Pons (tissue), 1 donor: Measurements from ENCODE around the gene C5orf63.
"Not testable (repeated sequence)": the region's sequence is repeated elsewhere in the genome, so short reads cannot be mapped to it uniquely, and the experiment has no call there.

Experiments used
- DNase-seq: peaks from one replicate; pipeline ENCODE4 v3.0.0-alpha.2; 2016; ENCODE audit warnings: low spot score

Gene C5orf63

DNA sequence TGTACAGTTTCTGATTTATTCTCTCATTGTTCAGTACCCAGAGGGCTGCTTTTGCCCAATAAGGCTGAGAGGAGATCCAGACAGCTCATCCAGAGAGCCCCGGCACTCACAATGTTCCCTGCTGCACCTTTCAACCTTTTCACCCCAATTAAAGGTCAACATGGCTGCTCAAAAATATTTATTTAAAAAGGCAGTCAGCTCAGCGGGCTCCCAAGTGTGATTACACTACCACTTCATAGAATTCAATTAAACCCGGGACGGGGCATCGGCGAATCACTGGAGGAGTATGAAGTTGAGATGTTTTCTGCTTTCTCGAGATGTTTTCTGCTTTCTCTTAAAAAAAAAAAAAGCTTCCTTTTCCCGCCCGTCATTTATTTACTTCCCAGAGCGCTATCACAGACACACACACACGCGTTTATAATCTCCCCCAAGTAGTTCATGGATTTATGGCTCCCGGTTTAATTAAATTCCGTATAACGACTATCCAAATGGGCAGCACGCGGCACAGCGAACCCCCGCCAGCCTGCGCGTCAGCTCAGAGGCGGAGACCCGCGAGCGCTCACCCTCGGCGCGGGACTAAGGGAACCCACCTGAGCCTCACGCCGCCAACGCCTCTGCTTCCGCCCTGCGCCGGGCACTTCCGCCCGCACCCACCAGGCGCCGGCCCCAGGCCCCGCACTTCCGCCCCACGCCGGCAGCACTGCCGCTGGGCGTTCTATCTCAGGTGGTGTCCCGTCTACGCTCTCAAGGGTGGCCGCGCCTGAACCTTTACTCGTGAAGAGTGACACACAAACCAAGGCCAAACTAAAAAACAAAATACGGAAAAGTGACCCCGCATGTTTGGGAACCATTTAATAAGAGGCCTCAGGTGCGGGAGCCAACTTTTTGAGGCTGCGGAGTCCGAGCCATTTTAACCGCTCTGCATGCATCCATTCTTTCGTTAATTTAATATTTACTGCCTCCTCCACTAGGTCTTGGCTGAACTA lies at the start of gene C5orf63:
Gene C5orf63 (minus strand): TSS at position 642 of the 986 bp plus-strand sequence. CDS start 14,507 bp downstream, outside the sequence.
- DNase-seq = no peak

DNA sequence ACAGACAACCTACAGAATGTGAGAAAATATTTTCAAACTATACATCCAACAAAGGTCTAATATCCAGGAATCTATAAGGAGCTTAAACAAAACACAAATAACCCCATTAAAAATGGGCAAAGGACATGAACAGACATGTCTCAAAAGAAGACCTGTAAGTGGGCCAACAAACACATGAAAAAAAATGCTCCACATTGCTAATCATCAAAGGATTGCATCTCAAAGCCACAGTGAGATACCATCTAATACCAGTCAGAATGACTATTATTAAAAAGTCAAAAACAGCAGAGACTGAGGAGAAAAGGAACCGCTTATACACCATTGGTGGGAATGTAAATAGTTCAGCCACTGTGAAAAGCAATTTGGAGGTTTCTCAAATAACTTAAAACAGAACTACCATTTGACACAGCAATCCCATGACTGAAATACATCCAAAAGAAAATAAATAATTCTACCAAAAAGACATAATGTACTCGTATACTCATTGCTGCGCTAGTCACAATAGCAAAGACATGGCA lies 39.1 kb upstream of the C5orf63 start:
- no peak for DNase-seq

DNA sequence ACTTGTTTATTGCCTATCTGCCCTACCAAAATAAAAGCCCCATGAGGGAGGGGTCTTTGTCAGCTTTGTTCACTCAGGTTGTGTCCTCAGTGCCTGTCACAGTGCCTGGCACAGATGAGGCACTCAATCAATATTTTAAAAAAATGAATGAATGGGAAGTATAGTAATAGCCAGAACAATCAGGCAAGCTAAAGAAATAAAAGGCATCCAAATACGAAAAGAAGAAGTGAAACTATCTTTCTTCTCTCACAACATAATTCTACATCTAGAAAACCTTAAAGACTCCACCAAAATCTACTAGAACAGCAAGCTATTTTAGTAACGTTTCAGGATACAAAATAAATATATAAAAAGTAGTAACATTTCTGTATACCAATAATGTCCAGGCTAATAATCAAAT lies 37.8 kb upstream of the C5orf63 start:
- no peak for DNase-seq

DNA sequence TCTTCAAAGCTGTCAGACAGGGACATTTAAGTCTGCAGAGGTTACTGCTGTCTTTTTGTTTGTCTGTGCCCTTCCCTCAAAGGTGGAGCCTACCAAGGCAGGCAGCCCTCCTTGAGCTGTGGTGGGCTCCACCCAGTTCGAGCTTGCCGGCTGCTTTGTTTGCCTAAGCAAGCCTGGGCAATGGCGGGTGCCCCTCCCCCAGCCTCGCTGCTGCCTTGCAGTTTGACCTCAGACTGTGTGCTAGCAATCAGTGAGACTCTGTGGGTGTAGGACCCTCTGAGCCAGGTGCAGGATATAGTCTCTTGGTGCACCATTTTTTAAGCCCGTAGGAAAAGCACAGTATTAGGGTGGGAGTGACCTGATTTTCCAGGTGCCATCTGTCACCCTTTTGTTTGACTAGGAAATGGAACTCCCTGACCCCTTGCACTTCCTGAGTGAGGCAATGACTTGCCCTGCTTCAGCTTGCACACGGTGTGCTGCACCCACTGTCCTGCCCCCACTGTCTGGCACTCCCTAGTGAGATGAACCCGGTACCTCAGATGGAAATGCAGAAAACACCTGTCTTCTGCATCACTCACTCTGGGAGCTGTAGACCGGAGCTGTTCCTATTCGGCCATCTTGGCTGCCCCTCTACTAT lies 35.4 kb upstream of the C5orf63 start:
- DNase-seq = not testable (repeated sequence)

DNA sequence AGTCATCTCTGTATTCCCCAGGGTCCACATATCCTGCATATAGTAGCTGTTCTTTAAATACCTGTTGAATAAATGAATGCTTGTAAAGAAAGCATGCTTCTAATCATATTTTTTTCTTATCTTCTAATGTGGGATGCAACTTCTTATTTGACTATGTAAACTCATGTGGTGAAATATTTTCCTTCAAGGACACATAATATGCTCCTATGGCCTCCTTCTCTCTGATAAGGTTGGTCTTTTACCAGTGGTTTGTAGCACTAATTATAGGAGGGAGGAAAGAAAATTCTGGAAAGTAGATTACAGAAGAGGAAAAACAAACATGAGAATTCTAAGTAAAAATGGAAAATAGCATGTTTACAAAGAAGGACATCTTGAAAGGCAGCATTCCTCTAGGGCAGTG lies 28.6 kb upstream of the C5orf63 start:
- DNase-seq = no peak

DNA sequence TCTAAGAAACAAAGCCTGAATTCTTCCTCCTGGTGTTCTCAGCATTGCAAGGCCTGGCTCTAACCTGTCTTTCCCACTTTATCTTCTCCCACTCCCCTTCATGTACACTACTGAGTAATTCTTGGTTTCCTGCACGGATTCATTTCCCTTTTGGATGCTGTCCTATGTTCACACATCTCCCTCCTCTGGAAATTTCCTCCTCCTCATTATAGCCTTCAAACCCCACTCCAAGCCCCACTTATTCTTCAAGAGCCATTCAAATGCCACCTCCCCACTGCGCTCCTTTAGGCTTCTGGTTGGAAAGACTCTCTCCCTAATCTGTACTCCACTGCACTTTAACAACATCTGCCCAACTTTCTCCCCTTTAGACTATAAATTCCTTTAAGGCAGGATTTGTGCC lies 28.2 kb upstream of the C5orf63 start:
- DNase-seq = no peak

DNA sequence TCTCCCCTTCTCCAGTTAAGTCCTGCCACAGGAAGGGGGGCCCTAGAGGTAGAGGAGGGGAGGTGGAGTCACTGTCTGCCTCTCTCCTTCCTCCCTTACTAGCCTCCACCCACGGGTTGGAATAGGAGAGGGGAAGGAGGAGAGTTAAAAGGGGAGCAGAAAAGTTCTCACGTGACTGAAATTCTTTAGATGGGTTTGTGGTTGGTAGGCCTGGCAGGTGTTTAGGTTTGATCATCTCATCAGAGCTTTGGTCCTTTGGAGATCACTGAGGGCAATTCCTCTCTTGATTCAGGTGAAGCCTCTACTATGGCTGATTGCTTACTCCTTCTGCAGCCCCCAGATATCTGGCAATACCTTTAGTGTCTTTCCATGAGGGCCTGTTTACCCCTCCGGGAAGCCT lies 24.9 kb upstream of the C5orf63 start:
- DNase-seq = no peak

DNA sequence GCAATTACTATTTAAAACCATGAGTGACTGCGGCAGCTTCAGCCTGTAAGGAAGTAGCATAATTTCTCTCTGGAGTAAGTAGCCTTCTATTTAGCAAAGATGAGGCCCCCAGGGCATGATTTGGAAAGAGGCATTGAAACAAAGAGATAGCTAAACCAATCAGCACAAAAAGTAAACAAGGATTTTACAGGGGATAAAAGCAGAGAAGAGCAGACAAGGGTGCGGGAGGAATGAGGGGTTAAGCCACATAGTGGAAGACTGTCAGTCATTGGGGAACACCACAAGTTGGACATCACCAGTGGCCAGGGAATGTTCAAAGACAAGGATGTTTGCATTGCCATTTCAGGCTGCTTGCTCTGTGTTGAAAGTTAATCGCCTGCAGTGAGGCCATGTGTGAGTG lies 24.0 kb upstream of the C5orf63 start:
- no peak for DNase-seq

DNA sequence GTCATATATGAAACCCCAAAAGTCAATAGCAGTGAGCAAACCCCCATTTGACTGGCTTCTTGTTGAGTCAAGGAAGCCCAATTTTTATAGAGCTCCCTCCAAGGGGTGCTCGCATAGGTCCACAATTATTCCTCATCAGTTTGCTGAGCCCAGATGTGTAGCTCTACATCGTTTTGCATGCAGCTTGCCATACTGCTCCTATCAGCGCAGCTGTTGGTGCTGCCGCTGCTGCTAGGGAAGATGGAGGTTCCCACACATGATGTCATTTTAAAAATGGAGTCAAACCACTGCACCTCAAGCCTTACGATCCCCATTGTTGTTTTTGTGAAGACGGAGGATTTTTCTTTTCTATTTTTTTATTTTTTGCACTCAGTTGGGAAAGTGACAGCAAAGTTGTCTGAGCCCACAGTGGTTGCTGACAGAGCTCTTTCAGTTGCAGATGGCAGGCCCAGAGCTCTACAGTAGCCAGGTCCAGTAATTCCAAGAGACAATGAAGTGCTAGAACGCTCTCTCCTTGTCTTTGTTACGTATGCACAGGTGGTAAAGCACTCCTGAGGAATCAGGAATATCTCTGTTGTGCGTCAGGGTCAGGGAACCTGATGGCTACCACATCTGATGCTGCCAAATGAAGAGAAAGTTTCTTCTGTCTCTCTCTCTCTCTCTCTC lies 23.2 kb upstream of the C5orf63 start:
- DNase-seq = no peak

DNA sequence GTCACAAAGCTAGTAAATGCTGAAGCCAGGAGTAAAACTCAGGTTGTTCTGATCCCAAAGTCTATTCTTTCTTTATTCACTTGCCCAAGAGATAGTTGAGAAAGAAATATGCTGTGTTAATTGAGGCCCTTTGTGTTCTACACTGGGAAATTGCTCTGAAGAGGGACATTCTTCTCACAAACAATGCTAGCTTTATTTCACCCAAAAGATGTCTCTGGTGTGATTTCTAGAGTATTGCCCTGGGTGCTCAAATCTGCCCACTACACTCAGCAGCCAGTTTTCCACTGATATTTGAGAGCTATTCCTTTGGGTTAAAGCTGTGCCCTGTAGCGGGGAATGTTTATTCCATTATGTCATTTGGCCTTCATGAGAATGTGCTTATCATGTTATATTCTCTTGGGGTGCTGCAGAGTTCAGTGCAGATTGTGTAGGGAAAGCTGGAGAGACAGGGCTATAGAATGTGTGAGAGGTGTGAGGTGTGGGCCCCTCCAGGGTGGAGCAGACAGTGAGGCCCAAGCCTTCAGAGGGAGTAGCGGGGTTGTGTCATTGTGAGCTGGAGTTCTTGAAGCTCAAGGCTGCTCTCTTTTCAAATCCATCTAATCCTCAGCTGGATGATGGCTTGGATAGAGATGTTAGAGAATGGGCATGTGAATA lies 21.0 kb upstream of the C5orf63 start:
- DNase-seq = peak; percentile 83

DNA sequence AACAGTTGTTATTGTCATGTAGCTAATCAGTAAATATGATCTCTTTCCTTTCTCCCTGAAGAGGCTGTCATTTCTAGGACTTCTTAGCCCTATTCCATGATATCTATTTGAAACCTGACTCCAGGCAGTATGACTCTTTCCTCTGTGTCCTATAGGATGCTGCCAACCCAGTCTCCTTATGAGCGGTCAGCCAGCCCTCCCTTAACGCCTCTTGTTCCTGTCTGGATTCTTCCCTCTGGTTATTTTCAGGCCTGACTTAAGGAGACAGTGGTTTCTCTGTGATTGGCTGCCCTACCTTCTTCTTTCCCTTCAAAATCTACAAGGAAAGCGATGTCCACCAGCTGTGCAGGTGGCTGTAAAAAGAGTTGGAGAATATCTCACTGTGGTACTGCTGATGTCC lies 19.4 kb upstream of the C5orf63 start:
- DNase-seq = no peak

DNA sequence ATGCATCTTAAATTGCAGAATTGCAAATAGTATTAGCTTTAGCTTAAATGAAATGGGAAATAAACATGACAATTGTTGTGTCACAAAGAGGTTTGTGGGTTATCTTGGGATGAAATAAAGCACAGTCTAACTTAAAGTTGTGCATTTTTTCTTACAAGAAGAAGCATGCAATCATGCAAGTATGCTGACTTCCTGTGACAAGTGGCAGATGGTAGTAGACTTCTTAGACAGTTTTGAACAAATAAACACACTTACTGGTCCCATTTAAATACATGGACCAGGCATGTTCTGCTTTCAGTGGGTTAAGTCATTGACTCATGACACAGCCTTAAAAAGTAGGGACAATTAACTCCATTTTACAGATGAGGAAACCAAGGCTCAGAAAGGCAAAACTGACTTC lies 15.9 kb upstream of the C5orf63 start:
- DNase-seq = no peak

DNA sequence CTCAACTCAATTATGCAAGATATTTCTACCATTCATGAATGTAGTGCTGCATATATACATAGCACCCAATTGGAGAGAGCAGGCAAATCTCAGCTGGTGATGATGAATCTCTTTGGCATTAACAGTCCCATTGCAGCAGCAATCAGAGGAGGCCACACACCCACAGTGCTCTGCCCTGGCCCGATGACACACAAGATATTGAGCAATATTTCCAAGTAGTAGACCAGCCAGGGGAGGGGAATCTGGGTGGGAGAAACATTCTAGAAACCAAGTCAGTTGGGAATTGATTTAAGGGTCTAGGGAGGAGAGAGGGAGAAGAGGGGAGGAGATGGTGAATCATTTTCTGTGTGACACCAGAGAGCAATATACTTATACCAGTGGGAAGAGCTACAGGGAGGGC lies 14.9 kb upstream of the C5orf63 start:
- no peak for DNase-seq

DNA sequence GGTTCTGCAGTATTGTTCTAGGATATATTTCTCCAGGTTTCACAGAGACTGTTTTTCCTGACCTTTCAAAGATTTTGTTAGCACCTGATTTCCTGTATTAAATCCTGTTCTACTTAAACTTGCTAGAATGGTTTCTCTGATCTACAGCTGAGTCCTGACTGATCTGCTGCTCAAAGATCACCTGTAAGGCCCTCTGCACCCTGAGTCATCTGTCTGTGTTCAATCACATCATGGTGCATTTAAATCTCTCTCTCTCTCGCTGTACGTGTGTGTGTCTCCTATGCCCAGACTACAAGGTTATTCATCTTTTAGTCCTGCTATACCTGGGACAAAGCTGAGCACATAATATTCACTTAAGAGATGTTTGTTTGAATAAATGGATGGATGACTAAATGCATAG lies 13.3 kb upstream of the C5orf63 start:
- DNase-seq = no peak

DNA sequence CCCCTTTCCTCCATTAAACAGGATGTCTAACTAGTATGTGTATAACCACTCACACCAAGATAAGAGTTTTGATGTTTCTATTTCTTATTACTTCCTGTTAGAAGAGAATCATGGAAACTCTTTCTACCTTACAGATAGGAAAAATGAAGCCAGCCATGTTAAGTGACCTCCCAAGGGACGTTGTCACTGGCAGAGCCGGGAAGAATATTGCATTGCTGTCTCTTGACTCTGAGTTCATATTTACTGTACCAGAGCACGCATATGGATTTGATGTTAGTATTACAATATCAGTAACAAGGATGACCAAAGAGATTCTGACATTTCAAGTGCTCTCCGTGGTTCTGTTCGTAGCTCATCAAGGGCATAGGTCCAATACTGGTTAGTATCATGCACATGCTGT lies 12.5 kb upstream of the C5orf63 start:
- no peak for DNase-seq

DNA sequence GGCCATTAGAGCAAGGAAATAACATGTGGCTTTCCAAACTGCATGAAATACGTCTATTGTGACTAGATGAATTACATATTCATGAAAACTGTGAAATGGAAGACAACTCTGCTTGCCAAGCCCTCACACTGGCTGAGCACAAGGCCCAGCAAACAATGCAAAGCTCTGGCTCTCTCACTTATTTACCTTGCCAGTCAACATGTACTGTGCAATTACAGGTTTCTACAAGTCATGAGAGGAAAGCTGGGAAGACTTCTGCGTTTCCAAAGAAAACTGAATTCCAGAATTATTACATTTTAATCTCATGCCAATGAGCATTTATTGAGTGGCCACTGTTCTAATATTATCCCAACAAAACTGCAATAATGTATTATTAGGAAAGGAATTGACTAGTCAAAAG lies 12.1 kb upstream of the C5orf63 start:
- no peak for DNase-seq

DNA sequence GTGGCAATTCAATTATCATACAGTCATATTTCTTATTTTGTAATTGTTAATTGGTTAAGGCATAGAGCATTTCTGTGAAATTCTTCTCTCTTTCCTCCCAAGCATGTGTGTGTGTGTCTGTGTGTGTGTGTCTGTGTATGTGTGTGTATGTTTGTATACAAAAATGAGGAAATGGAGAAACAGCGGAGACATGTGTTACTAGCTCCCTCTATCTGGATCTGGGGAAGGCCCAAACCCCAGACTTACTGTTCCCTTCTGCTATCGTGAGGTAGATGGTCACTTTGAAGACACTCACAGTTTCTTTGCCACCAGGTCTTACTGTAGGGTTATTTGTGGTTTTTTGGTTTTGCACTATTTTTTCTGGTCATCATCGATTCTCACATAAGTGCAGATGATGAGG lies 11.4 kb upstream of the C5orf63 start:
- DNase-seq = no peak

DNA sequence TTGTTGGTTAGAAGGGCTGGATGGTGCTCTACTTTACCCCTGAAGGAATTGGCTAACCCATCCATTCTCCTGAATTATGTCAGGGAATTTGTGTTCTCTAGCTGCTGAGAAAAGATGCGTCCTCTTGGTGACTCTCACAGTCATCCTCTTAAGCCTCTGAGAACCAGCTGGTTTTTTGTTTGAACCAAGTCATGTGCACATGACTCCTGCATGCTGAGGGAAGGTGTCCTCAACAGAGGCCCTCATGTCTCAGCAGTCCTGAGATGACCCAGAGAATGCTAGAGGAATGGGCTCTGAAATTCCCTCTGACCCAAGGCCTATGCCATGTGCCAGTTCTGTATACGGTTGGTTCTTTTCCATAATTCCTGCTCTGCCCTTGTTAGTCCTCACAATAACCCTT lies 10.4 kb upstream of the C5orf63 start:
- DNase-seq = no peak

DNA sequence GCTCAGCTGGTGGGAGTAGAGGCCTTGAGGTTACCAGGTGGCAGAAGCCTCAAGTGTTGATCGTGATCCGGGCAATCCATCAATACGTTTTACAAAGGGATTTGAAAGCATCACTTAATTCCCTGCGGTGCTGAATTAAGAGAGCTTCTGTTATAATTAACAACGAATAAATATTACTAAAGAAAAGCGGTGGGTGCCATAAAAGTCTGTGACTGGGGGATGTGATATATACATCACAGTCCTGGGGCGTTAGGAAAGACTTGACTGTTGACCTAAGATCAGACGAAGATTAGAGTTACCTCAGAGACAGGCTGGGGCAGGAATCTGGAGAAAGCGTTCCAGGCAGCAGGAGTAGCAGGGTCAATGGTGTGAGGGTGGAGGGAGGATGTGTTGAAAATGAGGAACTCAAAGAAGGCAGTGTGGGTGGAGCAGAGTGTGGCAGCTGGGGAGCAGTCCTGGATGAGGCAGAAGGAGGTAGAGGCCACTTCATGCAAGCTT lies 6.7 kb upstream of the C5orf63 start:
- DNase-seq = no peak

DNA sequence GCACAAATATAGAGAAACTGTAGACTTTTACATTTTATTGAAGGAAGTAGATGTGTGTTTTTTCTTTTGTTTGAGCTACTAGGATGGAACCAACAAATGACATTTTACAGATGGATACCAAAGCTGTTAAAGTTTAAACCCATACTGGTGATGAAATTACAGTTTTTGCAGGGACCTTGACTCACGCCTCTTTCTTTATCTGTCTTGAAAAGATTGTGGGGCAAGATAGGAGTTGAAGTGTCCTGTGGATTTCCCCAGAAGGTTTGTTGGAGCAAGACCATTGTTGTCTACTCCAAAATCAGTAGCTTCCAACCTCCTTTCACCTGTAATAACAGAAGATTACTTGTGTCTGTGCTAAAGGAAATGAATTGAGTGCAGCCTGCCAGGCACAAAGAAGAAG lies 4.1 kb upstream of the C5orf63 start:
- no peak for DNase-seq

DNA sequence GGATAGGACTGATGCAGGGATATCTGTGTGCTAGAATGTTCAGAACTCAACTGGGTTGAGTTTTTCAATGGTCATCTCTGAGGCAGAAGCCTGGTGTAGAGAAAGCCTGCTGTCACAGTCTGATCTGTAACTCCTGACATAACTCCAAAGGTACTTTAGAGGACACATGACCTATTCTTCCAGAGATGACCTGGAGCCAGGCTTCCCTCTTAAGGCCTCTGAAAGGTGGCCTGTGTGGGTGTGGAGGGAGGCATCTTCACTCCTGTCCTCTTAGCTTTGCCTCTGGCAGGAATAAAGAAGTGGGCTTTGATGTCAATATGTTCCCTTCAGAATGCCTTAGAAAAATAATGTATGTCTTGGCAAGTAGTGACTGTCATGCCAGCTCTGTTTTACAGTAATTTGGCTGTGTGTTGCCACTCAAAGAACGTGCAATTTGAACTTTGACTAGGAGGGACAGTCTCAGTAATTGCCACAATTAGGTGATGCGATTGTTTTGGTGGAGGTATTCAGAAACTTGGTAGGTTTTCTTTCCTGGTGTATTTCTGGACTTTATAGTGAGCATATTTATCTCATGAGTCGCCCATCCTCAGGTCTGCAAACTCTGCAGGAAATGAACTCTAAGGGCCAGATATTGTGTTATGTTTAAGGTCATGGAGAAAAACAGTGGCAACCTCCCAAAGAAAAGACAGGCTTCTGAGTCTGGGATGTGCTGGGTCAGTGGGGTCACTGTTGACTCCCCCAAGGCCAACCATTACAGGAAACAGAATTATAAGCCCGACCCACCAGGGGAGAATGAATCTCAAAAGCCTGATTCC lies 3.2 kb upstream of the C5orf63 start:
- DNase-seq = no peak
